WERI-Rb-1 (cell line): Measurements from ENCODE around the gene TEF.

ENCODE experiments used
- DNase-seq: peaks from one replicate; pipeline ENCODE4 v3.0.0-alpha.2; 2020
- H3K27ac ChIP-seq: fragments of 250-450 bp; sonication (Bioruptor Pico); 2 replicates; pipeline ENCODE4 v1.5.1; 2020; ENCODE audit warnings: mild to moderate bottlenecking, moderate library complexity
- H3K27me3 ChIP-seq: fragments of 250-450 bp; sonication (Bioruptor Pico); 2 replicates; pipeline ENCODE4 v1.5.1; 2021; ENCODE audit warnings: mild to moderate bottlenecking, low read depth, moderate library complexity; ENCODE audit not compliant: insufficient read depth, severe bottlenecking
- H3K36me3 ChIP-seq: fragments of 250-450 bp; sonication (Bioruptor Pico); 2 replicates; pipeline ENCODE4 v1.5.1; 2020; ENCODE audit warnings: mild to moderate bottlenecking, moderate library complexity
- H3K4me3 ChIP-seq: 2 replicates; pipeline ENCODE4 v1.5.1; 2011; ENCODE audit warnings: low read depth, mild to moderate bottlenecking, control low read depth, low read length
- H3K9me3 ChIP-seq: fragments of 250-450 bp; sonication (Bioruptor Pico); 2 replicates; pipeline ENCODE4 v1.5.1; 2021; ENCODE audit warnings: mild to moderate bottlenecking, moderate library complexity; ENCODE audit not compliant: severe bottlenecking
- TF ChIP-seq, protein P1 (sequence below): IDR thresholded peaks from 2 replicates; pipeline ENCODE4 v1.5.1; 2011; ENCODE audit warnings: low read depth, mild to moderate bottlenecking, control low read depth, inconsistent platforms, low read length

Gene TEF

DNA sequence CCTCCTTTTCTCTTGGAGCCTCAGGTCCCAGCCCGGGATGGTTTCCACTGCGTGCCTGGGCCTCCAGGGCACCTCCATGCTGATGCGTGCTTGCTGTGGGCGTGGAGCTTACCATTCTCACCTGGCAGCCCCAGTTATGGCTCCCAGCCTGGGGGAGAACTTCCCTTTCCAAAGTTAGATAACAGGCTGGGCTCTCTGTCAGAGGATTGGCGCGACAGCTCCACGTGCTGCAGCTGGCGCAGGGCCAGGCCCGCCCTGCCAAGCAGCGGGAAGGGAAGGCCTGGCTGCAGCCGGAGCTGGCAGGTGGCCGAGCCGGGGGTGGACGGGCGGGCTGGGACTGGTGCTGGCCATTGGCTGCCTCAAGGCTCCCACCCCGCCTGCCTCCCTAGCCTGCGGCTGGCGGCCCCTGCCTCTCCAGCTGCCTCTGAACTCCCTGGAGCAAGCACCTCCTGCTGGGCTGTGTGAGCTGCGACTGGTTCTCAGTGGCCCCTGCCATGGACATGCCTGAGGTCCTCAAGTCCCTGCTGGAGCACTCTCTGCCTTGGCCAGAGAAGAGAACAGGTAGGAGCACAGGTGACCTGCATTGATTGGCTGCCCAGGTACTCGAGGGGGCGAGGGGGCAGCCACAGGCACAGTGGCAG, 14.6 kb upstream of the TEF start:
- Histone ChIP-seq H3K27ac (peak overlapping the region; percentile 62), H3K27me3 (no peaks in the 10 kb centered on the region), H3K4me3 (peak overlapping the region; percentile 43), H3K9me3 (no peaks in the 10 kb centered on the region), H3K36me3 (no peaks in the 10 kb centered on the region)
- peak; percentile 95 for DNase-seq
- TF ChIP-seq, protein P1, sequence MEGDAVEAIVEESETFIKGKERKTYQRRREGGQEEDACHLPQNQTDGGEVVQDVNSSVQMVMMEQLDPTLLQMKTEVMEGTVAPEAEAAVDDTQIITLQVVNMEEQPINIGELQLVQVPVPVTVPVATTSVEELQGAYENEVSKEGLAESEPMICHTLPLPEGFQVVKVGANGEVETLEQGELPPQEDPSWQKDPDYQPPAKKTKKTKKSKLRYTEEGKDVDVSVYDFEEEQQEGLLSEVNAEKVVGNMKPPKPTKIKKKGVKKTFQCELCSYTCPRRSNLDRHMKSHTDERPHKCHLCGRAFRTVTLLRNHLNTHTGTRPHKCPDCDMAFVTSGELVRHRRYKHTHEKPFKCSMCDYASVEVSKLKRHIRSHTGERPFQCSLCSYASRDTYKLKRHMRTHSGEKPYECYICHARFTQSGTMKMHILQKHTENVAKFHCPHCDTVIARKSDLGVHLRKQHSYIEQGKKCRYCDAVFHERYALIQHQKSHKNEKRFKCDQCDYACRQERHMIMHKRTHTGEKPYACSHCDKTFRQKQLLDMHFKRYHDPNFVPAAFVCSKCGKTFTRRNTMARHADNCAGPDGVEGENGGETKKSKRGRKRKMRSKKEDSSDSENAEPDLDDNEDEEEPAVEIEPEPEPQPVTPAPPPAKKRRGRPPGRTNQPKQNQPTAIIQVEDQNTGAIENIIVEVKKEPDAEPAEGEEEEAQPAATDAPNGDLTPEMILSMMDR: peak; percentile 73

DNA sequence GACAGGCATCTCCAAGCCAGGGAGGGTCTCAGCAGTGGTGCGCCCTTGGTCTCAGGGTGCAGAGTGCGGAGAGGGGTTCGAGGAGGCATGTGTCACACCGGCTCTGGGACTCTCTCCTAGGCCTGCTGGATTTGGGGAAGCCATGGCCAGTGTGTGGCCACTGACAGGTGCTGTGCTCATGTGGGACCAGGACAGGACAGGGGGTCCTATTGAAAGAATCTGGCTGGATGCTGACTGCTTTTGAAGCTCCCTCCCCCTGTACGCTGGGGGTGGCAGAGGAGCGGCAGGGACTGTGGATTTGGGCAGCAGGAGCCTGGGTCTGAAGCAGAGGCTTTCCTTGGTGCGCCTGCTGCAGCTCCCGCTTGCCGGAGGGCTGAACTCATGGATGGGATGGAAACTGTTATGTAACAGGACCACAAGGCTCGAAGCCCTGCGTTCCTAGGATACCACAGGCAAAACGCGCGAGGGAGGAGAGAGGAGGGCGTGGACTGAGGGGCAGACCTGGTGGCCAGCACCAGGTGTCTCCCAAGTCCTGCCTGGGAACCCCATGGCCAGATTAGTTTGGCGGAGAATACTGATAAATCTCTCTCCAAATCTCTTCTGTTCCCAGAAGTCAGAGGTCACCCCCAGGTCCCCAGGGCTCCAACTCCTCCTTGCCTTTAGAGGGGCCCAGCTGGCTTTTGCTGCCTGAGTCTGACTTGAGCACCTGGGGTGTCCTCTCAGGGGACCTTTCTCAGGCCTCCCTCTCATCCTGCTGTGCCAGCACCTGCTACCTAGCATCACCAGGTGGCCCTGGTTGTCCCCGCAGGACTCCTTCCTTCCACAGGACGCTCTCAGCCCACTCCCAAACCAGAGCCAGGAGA, 13.8 kb upstream of the TEF start:
- peak; percentile 53 for DNase-seq
- TF ChIP-seq, protein P1: peak; percentile 24; the same call in 1 of the 2 replicates
- Histone ChIP-seq H3K9me3 (no peaks in the 10 kb centered on the region), H3K36me3 (no peaks in the 10 kb centered on the region), H3K27me3 (no peaks in the 10 kb centered on the region), H3K27ac (peak overlapping the region; percentile 62), H3K4me3 (peak overlapping the region; percentile 43)

DNA sequence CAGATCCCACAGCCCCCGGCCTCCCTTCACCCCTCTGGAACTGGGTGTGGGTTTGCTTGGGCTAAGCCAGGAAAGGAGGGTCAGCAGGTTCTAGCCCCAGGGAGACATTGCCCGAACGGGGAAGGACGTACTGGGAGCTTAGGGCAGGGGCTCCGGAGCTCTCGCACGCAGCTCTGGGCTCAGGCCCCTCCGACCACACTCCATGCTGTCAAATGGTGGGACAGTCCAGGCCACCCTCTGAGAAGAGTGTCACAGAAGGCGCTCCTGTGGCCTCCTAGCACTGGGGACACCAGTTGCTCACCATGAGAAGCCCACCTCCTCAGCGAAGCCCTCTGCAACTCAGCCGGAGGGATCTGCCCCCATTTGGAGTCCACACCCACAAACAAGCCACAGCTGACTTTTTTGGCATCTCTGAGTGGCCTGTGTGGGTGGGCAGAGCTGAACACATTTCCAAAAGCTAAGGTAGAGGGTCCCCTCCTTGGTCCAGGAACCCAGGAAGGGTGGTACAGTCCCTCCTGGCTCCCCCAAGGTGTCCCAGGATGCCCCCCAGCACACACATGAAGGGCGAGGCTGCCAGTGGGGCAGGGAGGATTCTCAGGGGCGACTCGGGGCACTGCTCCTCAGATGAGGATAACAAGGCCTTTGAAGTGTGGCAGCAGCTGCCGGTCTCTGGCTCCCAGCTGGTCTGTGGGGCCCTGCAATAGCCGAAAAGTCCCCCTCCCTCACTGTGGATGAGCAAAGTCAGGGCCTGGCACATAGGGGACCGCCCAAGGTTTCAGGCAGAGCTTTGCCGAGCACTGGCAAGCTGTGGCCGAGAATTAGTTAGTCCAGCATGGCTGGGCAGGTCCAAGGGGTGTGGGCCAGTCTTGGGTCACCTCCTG, 13.0 kb upstream of the TEF start:
- TF ChIP-seq, protein P1: no peak
- H3K4me3 ChIP-seq: peak overlapping the region; percentile 43
- H3K27me3 ChIP-seq: no peaks in the 10 kb centered on the region
- no peaks in the 10 kb centered on the region for H3K9me3 ChIP-seq
- no peaks in the 10 kb centered on the region for H3K36me3 ChIP-seq
- peak; percentile 72 for DNase-seq
- peak overlapping the region; percentile 62 for H3K27ac ChIP-seq

DNA sequence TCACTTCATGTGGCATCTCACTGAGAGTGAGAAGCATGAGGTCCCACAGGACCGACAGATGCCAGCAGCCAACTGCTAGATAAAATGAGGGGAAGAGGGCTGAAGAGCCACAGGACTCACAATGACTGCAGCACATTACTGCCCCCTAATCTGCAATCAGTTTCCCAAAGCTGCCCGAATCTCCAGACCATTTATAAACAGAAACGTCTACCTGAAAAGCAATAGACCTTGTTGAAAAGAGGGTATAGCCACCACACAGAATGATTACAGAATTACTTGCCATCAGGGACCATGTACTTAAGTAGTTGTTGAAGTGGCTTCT, 12.4 kb upstream of the TEF start:
- no peak overlapping the region for H3K4me3 ChIP-seq
- H3K27ac ChIP-seq: peak overlapping the region; percentile 62
- TF ChIP-seq, protein P1: peak; percentile 16; the same call in 1 of the 2 replicates
- H3K36me3 ChIP-seq: no peaks in the 10 kb centered on the region
- no peaks in the 10 kb centered on the region for H3K27me3 ChIP-seq
- H3K9me3 ChIP-seq: no peaks in the 10 kb centered on the region
- no peak for DNase-seq

DNA sequence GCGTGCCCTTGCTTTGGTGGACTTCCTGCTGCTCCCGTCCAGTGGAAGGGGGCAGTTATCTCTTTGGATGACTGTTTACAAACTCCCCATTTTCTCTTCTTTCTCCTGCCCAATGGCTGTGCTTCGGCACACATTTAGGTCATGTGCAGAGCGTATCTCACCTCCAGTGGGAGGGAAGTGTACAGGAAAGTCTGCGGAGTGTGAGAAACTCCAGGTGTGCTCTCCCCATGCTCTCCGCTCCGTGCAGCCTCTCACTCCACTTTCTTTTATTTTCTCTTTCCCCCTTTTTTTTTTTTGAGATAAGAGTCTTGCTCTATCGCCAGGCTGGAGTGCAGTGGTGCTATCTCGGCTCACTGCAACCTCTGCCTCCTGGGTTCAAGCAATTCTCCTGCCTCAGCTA, 11.9 kb upstream of the TEF start:
- Histone ChIP-seq H3K9me3 (no peaks in the 10 kb centered on the region), H3K27me3 (no peaks in the 10 kb centered on the region), H3K36me3 (no peaks in the 10 kb centered on the region), H3K27ac (peak overlapping the region; percentile 62), H3K4me3 (no peak overlapping the region)
- TF ChIP-seq, protein P1: no peak
- DNase-seq: no peak
